Activated effector memory CD4-positive, alpha-beta T cell treated with anti-CD3 and anti-CD28 coated beads, Interleukin-2, amount 50 U/mL, for 16 hours (primary cell): Measurements from ENCODE around the gene RSPH6A.

Experiments
- DNase-seq: peaks from one replicate; pipeline ENCODE4 v3.0.0-alpha.2; 2020

The RSPH6A gene

DNA sequence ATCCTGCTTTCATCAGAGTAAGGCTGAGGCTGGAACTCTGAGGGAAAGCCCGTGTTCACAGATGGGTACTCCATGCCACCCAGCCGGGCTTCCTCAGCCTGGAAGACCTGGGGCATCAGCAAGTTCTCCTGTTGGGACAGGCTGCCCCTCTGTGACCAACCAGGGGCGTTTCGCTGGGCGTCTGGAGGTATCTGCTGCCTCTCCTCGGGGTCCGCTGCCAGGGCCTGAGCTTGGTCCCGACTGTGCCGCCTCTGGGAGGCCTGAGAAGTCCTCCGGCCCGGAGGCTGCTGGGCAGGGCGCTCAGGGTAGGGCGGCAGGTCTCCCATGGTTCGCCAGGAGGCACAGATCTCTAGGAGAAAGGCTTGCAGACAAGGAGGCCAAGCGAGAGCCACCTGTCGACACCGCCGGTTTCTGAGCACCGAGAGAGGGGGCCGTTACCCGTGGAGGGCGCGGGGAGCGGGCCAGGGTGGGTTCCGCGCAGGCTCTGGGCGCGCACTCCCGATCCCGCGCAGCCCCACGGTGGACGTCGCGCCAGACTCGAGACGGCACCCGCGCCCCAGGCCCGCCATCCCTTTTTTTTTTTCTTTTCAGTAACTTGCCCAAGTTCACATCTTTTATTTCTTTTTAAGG, at the start of gene RSPH6A:
Gene RSPH6A (minus strand): TSS at position 458 of the 630 bp plus-strand sequence. CDS start 132 bp downstream, at position 326.
- no peak for DNase-seq

GRCh38 chr19:45864629-45865082, 49.5 kb upstream of the RSPH6A start:
- DNase-seq, result no peak

GRCh38 chr19:45863840-45864628, 48.9 kb upstream of the RSPH6A start, which contains the start of gene FOXA3:
Gene FOXA3, plus strand, starts transcription at chr19:45864326. Its CDS starts 131 bp downstream, at chr19:45864457.
- peak; percentile 86 for DNase-seq

DNA sequence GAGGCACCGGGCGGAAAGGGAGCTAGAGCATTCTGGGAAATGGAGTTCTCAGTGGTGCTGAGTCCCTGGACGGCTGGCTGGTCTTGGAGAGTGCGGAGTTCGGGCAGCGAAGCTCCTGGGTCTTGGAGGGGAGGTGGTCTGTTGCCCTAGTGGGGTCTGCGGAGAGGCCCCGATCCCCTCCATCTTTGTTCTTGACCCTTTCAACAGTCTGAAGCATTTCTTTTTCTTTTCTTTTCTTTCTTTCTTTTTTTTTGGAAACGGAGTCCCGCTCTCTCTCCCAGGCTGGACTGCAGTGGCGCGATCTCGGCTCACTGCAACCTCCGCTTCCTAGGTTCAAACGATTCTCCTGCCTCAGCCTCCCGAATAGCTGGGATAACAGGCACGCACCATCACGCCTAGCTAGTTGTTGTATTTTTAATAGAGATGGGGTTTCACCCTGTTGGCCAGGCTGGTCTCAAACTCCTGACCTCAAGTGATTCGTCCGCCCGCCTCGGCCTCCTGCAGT, 48.3 kb upstream of the RSPH6A start:
- no peak for DNase-seq

DNA sequence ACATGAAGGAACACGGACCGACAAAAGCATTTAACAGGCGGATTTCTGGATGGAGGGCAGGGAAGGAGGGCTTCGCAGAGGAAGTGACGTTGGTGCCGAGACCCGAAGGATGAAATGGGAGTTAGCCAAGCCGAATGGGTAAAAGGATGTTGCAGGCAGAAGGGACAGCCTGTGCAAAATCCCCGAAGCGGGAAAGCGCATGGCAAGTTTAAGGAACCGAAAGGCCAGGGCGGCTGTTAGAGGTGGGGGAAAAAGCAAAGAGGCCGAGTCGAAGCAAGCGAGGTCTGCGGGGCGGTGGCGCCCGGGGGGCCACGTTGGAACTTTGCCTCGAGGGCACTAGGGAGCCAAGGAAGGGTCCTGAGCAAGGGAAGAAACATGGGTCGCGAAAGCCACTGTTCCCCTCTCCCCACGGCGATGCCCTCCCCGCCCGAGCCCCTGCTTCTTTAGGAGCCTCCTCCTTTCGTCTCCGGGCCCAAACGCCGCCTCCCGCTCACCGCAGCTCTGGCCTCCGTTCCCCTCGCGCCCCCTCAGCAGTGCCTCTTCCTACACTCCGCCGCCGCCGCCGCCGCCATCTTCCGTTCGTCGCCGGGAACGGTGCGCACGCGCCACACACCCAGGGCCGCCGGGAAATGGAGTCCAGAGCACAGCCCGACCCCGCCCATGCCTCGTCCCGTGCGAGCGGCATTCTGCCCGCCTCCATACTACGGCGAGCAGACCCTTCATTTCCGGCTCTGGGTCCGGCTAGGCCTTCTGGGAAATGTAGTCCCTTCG, 47.6 kb upstream of the RSPH6A start, which contains the start of gene SYMPK:
Gene SYMPK (minus strand): TSS at position 584 of the 771 bp plus-strand sequence. CDS start 8,652 bp downstream, outside the sequence.
- peak; percentile 100 for DNase-seq

- DNase-seq, result no peak
Observed at GRCh38 chr19:45862271-45862563, 47.1 kb upstream of the RSPH6A start.

- no peak for DNase-seq
Observed at GRCh38 chr19:45860359-45861259, 45.5 kb upstream of the RSPH6A start.

DNA sequence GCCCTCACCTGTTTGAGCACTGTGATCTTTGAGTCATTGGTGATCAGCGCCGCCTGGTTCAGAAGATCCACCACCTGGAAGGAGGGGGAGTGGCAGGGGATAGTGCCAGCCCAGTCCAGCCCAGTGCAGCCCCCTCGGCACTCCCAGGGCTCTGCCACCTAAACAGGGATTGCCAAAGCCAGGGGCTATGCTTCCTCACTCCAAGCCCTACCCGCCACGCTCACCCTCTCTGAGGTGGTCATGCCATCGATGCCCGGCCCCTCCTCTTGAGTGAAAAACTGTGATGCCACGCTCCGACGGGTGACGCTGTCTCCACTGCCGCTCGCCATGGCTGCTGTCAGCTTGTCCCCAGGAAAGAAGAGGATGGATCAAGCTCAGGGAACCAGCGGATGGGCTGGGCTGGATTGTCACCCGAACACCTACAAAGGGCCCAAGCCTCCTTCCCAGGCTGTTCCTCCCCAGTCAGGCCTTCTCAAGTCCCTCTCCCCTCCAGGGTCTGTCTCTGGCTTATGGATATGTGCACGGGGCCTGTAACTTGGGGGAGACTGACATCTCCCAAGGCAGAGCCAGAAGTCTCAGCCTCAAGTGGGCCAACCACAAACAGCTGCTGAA, 39.2 kb upstream of the RSPH6A start:
- no peak for DNase-seq

GRCh38 chr19:45852983-45853382, 37.9 kb upstream of the RSPH6A start:
- no peak for DNase-seq

- DNase-seq, result no peak
Observed at GRCh38 chr19:45852145-45852750, 37.1 kb upstream of the RSPH6A start.

- DNase-seq, result no peak
Observed at GRCh38 chr19:45848922-45849321, 33.8 kb upstream of the RSPH6A start.

GRCh38 chr19:45847663-45848062, 32.6 kb upstream of the RSPH6A start:
- no peak for DNase-seq

DNA sequence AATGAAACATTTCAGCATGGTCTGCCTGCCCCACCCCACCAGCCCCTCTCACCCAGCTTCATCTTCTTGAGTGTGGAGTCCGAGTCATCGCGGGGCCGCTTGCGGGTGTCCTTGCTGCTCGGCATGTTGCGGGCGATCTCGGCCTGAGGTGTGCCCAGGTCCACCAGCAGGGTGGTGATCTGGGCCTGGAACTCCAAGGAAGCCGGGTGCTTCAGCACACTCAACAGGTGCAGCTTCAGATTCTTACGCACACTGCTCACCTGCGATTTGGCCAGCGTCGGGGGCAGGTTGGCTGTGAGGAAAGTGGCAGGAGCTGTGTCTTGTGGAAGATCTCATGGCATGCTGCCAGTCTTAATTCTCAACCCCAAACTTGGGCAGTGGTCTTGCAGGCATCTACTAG, 27.1 kb upstream of the RSPH6A start:
- no peak for DNase-seq

GRCh38 chr19:45834970-45835369, 19.9 kb upstream of the RSPH6A start:
- DNase-seq, result no peak

- DNase-seq, result no peak
Observed at GRCh38 chr19:45828945-45829344, 13.8 kb upstream of the RSPH6A start.

- DNase-seq, result no peak
Observed at GRCh38 chr19:45828523-45828922, 13.4 kb upstream of the RSPH6A start.

DNA sequence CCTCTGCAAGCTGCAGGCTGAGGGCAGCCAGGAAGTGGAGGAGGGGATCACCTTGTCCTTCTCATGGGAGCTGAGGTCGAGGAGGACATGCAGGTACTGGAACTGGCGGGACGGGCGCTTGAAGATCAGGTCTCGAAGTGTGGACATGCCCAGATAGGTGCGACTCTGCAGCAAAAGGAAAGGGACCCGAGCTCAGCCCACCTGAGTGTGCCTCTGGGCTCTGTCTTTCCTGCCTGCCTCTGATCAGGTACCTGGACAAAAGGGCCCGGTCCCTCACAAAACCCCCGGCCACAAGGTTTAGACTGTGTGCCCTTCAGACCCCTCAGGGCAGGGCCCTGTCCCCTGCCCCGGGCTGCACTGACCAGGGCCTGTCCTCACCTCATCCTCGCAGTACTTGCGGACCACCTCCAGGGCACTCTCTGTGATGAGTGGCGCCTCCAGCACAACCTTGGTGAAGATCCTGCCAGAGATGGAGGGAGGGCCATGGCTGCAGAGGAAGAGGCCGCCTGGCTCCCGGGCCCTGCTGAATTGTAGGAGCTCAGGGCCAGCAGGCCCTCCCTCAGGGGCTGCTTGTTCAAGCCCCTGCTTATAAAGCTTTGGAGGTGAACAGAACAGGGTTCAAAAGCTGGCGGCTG, 12.5 kb upstream of the RSPH6A start:
- DNase-seq, result no peak

DNA sequence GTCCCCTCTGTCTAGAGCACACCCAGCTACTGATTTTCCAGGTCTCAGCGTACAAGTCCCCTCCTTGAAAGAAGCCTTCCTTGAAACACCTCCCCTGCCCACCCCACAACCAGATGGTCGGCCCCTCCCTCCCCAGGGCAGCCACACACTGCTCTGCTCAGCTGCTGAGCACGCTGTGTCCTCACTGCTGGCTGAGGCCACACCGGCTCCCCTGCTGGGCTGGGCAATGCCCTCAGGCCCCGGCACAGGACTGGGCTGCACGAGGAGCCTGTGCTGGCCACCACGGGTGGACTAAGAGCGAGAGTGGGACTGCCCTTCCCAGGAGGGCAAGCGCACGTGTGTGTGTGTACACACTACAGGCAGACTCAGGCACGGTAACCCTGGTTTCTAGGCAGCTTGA, 11.8 kb upstream of the RSPH6A start:
- DNase-seq, result no peak

- no peak for DNase-seq
Observed at GRCh38 chr19:45825917-45826893, 11.1 kb upstream of the RSPH6A start.

- no peak for DNase-seq
Observed at GRCh38 chr19:45825263-45825605, 10.1 kb upstream of the RSPH6A start.
